DOHH2 (cell line): ENCODE data around the gene TBPL1.

Source experiments
- CTCF ChIP-seq: fragments of 200-600 bp; sonication (generic); IDR thresholded peaks from one replicate; pipeline ENCODE4 v1.5.1; 2014; ENCODE audit warnings: antibody characterized with exemption, mild to moderate bottlenecking, low read depth, low read length; ENCODE audit not compliant: poor library complexity, severe bottlenecking
- EZH2phosphoT487 ChIP-seq: fragments of 200-600 bp; sonication (generic); IDR thresholded peaks from 2 replicates; pipeline ENCODE4 v1.6.1; 2017; ENCODE audit warnings: borderline replicate concordance, mild to moderate bottlenecking, antibody characterized with exemption, low read length, moderate library complexity, mixed read lengths

- no peak for TF ChIP-seq CTCF
- no peak for TF ChIP-seq EZH2phosphoT487
Measured at GRCh38 chr6:133965817-133966360, 12.9 kb downstream of the TBPL1 start.
